Hematopoietic multipotent progenitor cell treated with erythropoietin and hydrocortisone succinate and interleukin-3 and kit ligand, for 17 days (in vitro differentiated cells): ENCODE measurements around the gene PSTPIP2.
"Not testable (repeated sequence)": the region's sequence is repeated elsewhere in the genome, so short reads cannot be mapped to it uniquely, and the experiment has no call there.

Experiments used
- DNase-seq: peaks from one replicate; pipeline ENCODE4 v3.0.0-alpha.2; 2015; ENCODE audit warnings: low spot score

Gene PSTPIP2

GRCh38 chr18:46035696-46036680, 36.1 kb downstream of the PSTPIP2 start:
- DNase-seq: no peak

GRCh38 chr18:46034230-46034629, 37.8 kb downstream of the PSTPIP2 start:
- DNase-seq: no peak

- no peak for DNase-seq
These were observed 40.3 kb downstream of the PSTPIP2 start for GRCh38 chr18:46031741-46032140.

DNA sequence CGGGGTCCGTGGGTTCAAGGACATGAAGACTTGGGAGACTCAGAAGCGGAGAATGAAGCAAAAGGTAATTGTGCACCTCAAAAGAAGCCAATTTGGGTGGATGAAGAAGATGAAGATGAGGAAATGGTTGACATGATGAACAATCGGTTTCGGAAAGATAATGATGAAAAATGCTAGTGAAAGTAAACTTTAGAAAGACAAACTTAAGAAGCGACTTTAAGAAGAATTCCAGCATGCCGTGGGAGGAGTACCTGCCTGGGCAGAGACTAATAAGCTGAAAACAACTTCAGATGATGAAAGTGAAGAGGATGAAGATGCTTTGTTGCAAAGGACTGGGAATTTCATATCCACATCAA, 43.5 kb downstream of the PSTPIP2 start:
- DNase-seq: no peak

- DNase-seq: no peak
These were observed 52.1 kb downstream of the PSTPIP2 start for GRCh38 chr18:46019936-46020335.

GRCh38 chr18:46013484-46014189, 58.4 kb downstream of the PSTPIP2 start:
- DNase-seq: no peak

GRCh38 chr18:46010676-46011075, 61.4 kb downstream of the PSTPIP2 start:
- no peak for DNase-seq

- no peak for DNase-seq
These were observed 62.0 kb downstream of the PSTPIP2 start for GRCh38 chr18:46010050-46010449.

DNA sequence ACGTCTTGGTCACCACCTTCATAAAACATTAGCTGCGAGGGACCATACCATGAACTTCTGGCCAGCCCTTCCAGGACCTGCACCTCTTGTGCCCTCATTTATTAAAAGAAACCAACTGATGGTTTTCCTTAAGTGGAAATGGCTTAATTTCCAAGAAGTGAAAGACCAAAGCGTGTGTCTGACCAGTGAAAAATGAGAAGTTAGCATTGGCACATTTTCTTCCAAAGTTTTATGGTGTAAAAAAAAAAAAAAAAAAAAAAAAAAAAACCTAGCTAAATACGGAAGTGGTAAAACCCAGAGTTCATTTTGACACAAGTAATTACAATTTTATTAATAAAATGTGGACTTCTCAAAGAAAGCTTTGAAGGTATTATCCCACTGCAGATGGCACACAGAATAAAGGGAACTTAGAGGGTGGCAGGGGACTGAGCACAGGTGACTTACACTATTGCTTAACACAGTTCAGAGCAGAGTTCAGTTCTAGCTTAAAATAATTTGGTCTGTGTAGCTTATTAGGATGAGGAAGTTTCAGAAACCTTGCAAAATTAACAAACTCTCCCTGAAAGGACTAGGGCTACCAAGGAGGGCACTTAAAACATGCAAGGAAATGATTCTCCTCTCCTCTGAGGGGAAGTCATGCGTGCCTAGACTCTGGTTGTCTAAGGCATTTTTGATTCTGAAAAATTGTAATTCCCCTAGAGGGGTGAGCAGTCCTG, 62.8 kb downstream of the PSTPIP2 start:
- no peak for DNase-seq

DNA sequence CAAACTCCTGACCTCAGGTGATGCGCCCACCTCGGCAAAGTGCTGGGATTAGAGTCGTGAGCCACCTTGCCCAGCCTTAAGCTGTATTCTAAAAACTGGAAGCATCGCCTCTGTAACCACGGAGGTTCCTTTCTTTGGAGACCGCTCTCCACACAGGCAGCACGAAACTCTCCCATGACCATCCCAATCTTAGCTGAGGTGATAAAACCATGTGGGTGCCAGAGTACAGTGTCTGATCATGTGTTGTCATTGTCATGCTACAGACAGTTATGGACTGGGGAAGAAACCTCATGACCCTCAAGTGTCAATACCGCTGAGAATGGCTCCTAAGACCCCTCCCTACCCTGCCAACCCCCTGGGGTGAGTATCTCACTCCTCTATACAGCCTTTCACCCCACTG, 63.5 kb downstream of the PSTPIP2 start:
- no peak for DNase-seq

DNA sequence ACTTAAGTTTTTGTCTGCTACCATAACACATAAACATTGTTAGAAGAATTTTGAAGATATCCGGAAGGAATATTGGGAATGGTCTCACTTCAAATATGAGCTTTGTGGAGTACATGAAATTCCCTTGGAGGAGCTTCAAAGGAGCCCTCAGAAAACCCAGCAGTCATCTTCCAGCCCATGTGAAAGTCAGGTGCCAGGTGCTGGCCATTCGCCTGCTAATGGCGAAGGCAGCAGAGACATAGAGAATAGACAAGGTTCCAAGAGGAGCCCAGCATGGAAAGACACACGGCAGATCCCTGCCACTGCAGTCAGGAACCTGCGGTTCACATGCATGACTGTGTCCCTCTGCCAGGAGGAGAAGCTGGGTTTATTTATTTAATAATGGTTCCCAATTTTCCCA, 64.9 kb downstream of the PSTPIP2 start:
- DNase-seq: no peak

- DNase-seq: no peak
These were observed 69.1 kb downstream of the PSTPIP2 start for GRCh38 chr18:46002934-46003333.

DNA sequence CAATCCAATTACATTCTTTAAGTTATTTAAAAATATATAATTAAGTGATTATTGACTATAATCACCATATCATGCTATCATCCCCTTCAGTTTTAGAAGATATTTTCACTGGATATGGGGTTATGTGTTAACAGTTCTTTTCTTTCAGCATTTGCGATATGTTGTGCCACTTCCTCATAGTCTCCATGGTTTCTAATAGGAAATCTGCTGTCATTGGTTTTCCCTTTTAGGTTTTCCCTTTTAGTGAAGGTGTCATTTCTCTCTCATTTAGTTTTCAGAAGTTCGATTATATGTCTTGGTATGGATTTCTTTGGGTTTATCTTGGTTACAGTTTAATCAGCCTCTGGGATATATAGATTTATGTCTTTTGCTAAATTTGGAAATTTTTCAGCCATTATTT, 70.2 kb downstream of the PSTPIP2 start:
- DNase-seq: no peak

GRCh38 chr18:46001074-46001473, 71.0 kb downstream of the PSTPIP2 start:
- no peak for DNase-seq

GRCh38 chr18:45999536-45999935, 72.5 kb downstream of the PSTPIP2 start:
- DNase-seq: no peak

GRCh38 chr18:45998244-45998643, 73.8 kb downstream of the PSTPIP2 start:
- no peak for DNase-seq

GRCh38 chr18:45997700-45998151, 74.3 kb downstream of the PSTPIP2 start:
- no peak for DNase-seq

- no peak for DNase-seq
These were observed 76.6 kb downstream of the PSTPIP2 start for GRCh38 chr18:45995461-45995860.

- no peak for DNase-seq
These were observed 78.6 kb downstream of the PSTPIP2 start for GRCh38 chr18:45993438-45993837.

DNA sequence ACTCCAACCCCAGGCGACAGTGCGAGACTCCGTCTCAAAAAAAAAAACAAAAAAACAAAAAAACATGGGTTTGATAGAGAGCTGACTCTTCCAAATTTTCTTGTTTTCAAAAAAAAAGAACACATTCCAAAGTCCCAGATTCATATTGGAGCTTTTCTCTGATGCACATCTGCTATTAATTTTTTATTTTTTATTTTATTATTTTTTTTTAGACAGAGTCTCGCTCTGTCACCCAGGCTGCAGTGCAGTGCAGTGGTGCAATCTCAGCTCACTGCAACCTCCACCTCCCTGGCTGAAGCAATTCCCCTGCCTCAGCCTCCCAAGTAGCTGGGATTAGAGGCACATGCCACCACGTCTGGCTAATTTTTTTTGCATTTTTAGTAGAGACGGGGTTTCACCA, 79.5 kb downstream of the PSTPIP2 start:
- not testable (repeated sequence) for DNase-seq

DNA sequence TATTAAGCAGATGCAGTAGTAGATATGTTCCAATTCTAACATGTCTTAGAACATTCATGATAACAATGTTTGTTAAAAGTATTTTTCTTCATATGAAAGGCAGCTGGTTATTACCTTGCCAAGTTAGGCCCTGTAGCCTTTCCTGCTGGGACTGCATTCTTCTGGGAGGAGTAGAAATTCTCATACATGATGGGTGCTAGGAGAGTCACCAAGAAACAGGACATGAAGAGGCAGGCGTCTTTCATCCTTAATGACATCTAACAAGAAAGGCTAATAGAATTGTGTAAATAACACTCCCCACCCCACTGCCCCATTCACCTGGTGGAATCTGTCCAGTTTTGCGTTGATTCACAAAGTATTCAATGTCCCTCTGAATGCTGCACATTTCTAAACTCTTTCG, 80.3 kb downstream of the PSTPIP2 start:
- DNase-seq: no peak

- DNase-seq: no peak
These were observed 87.4 kb downstream of the PSTPIP2 start for GRCh38 chr18:45984546-45985235.
